Measurements from ENCODE around the gene RNGTT.

Gene RNGTT

DNA sequence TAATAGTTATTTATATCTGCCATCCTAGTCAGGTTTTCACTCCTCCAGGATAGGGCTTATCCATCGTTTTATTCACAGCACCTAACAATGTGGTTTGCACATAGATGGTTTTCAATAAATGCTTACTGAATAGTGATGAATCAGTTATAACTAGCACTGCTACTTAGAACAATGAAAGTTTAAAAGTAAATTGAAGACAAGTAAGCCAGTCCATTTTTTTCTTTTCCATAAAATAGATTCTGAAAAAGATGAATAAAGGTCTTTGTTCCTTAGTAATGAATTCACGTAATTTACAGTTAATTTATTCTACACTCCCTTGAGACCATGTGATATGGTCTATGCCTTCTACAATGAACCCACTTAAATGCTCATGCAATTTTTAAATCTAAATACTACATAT, 212.5 kb downstream of the RNGTT start:
- TF ChIP-seq, protein P1, sequence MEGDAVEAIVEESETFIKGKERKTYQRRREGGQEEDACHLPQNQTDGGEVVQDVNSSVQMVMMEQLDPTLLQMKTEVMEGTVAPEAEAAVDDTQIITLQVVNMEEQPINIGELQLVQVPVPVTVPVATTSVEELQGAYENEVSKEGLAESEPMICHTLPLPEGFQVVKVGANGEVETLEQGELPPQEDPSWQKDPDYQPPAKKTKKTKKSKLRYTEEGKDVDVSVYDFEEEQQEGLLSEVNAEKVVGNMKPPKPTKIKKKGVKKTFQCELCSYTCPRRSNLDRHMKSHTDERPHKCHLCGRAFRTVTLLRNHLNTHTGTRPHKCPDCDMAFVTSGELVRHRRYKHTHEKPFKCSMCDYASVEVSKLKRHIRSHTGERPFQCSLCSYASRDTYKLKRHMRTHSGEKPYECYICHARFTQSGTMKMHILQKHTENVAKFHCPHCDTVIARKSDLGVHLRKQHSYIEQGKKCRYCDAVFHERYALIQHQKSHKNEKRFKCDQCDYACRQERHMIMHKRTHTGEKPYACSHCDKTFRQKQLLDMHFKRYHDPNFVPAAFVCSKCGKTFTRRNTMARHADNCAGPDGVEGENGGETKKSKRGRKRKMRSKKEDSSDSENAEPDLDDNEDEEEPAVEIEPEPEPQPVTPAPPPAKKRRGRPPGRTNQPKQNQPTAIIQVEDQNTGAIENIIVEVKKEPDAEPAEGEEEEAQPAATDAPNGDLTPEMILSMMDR (conservative IDR thresholded peaks at IDR 0.05; ENCODE audit: low read depth, low read length), result no peak
- DNase-seq (ENCODE audit: low read depth), result no peak

DNA sequence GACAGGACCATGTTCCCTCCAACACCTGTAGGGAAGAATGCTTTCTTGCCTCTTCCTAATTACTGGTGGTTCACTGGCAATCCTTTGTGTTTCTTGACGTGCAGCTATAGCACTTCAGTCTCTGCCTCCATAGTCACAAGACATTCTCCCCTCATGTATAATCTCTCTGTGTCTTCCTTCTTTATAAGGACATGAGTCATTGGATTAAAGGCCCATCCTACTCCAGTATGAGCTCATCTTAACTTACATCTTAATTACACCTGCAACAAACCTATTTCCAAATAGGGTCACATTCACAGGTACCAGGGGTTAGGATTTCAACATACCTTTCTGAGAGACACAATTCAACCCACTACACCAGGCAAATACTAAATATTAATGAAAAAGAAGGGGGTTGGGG, 213.6 kb downstream of the RNGTT start:
- no peak overlapping the region for H3K4me3 ChIP-seq (ENCODE audit: low read depth, low read length)
- no peak for DNase-seq (ENCODE audit: low read depth)
- TF ChIP-seq, protein P1 (conservative IDR thresholded peaks at IDR 0.05; ENCODE audit: low read depth, low read length), result no peak

More for the DNA sequence above, 212.5 kb downstream of the RNGTT start:
- H3K4me3 ChIP-seq (ENCODE audit: low read depth, low read length), result no peak overlapping the region

DNA sequence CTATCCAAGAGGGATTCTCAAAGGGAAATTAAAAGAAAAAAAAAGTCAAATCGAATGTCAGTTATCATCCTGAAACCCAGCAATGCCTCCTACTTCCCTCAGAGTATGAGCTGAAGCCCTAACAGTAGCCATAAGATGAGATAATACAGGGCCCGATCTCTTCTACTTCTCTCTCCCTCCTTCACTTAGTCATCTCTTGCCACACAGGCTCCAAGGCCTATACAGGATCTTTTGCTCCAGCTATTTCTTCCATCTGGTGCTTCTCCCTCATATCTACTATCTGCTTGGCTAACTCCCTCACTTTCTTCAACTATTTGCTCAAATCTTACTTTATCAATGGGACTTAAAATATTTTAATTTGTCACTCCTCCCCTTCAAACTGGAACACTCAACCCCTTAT, 215.3 kb downstream of the RNGTT start:
- DNase-seq (ENCODE audit: low read depth), result peak; percentile 39
- no peak overlapping the region for H3K4me3 ChIP-seq (ENCODE audit: low read depth, low read length)
- TF ChIP-seq, protein P1 (conservative IDR thresholded peaks at IDR 0.05; ENCODE audit: low read depth, low read length), result no peak

DNA sequence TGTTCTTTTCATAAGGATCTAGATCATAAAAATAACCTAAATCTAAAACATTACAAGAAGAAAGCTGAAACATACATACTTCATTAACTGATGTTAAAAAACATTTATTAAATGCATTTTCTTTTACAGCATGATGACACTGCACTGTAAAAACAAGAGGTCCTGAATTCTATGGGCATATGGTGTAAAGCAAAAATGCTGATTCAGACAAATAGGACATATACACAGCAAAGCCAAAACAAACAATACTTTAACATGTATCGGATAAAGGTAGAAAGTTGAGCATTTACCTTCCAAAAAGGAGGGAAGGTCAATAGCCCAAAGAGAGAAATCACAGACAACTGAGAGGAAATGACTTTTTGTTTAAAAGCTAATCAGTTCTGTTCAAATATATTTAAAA, 221.5 kb downstream of the RNGTT start:
- TF ChIP-seq, protein P1 (conservative IDR thresholded peaks at IDR 0.05; ENCODE audit: low read depth, low read length), result no peak
- H3K4me3 ChIP-seq (ENCODE audit: low read depth, low read length), result no peak overlapping the region
- no peak for DNase-seq (ENCODE audit: low read depth)

DNA sequence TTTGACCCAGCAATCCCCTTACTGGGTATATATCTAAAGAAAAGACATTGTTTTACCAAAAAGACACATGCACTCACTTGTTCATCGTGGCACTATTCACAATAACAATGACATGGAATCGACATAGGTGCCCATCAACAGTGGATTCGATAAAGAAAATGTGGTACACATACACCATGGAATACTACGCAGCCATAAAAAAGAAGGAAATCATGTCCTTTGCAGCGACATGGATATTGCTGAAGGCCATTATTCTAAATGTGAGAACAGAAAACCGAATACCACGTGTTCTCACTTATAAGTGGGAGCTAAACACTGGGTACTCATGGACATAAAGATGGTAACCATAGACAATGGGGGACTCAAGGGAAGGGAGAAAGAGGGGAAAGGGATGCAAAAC, 222.3 kb downstream of the RNGTT start:
- no peak overlapping the region for H3K4me3 ChIP-seq (ENCODE audit: low read depth, low read length)
- TF ChIP-seq, protein P1 (conservative IDR thresholded peaks at IDR 0.05; ENCODE audit: low read depth, low read length), result no peak
- DNase-seq (ENCODE audit: low read depth), result no peak

DNA sequence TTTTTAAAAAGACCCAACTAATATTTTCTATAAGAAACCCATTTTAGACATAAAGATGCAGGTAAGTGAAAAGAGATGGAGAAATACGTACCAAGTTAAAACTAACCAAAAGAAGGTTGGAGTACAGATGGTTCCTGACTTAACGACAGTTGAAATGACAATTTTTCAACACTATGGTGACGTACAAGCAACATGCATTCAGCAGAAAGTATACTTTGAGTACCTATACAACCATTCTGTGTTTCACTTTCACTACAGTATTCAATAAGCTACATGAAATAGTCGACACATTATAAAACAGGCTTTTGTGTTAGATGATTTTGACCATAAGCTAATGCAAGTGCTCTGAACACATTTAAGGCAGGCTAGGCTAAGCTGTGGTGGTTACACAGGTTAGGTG, 228.9 kb downstream of the RNGTT start:
- TF ChIP-seq, protein P1 (conservative IDR thresholded peaks at IDR 0.05; ENCODE audit: low read depth, low read length), result no peak
- no peak overlapping the region for H3K4me3 ChIP-seq (ENCODE audit: low read depth, low read length)
- DNase-seq (ENCODE audit: low read depth), result no peak

DNA sequence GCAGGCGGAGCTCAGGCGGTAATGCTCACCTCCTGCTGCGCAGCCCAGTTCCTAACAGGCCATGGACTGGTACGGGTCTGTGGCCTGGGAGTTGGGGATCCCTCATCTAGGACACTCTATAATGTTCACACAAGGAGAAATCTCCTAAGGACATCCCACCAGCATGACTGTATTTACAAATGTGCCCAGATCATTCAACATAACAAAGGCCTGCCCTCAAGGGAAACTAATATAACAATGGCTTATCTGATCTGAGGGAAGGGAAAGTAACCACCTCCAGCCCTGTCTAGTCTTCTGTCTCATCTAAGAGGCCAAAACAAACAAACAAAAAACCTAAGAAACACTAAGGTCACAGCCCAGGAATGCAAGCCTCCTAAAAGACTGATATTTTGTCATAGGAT, 232.8 kb downstream of the RNGTT start:
- DNase-seq (ENCODE audit: low read depth), result peak; percentile 80
- no peak overlapping the region for H3K4me3 ChIP-seq (ENCODE audit: low read depth, low read length)
- TF ChIP-seq, protein P1 (conservative IDR thresholded peaks at IDR 0.05; ENCODE audit: low read depth, low read length), result no peak
